AG09319 (cell line): ENCODE measurements around the gene KLHL10.

Experiments
- DNase-seq: peaks from one replicate; pipeline ENCODE4 v3.0.0-alpha.2; 2010; ENCODE audit warnings: low read depth; ENCODE audit errors: extremely low read depth
- TF ChIP-seq, protein P1 (sequence below): IDR thresholded peaks from 2 replicates; pipeline ENCODE4 v1.5.1; 2011; ENCODE audit warnings: low read depth, mild to moderate bottlenecking, inconsistent platforms, low read length, moderate library complexity

KLHL10 gene

GRCh38 chr17:41860254-41860931 is 22.8 kb downstream of the KLHL10 start:
- TF ChIP-seq, protein P1, sequence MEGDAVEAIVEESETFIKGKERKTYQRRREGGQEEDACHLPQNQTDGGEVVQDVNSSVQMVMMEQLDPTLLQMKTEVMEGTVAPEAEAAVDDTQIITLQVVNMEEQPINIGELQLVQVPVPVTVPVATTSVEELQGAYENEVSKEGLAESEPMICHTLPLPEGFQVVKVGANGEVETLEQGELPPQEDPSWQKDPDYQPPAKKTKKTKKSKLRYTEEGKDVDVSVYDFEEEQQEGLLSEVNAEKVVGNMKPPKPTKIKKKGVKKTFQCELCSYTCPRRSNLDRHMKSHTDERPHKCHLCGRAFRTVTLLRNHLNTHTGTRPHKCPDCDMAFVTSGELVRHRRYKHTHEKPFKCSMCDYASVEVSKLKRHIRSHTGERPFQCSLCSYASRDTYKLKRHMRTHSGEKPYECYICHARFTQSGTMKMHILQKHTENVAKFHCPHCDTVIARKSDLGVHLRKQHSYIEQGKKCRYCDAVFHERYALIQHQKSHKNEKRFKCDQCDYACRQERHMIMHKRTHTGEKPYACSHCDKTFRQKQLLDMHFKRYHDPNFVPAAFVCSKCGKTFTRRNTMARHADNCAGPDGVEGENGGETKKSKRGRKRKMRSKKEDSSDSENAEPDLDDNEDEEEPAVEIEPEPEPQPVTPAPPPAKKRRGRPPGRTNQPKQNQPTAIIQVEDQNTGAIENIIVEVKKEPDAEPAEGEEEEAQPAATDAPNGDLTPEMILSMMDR: no peak
- no peak for DNase-seq

- DNase-seq: no peak
These were observed 25.6 kb downstream of the KLHL10 start for GRCh38 chr17:41863074-41863848.

GRCh38 chr17:41864498-41864835 is 26.8 kb downstream of the KLHL10 start:
- no peak for DNase-seq
- TF ChIP-seq, protein P1: no peak

More at GRCh38 chr17:41863074-41863848, 25.6 kb downstream of the KLHL10 start:
- TF ChIP-seq, protein P1: no peak

GRCh38 chr17:41864836-41865595 is 27.4 kb downstream of the KLHL10 start, which contains the start of gene KLHL11:
KLHL11 (minus strand) TSS chr17:41865423; CDS start chr17:41865370, 53 bp downstream.
- DNase-seq: peak; percentile 52
- TF ChIP-seq, protein P1: no peak

DNA sequence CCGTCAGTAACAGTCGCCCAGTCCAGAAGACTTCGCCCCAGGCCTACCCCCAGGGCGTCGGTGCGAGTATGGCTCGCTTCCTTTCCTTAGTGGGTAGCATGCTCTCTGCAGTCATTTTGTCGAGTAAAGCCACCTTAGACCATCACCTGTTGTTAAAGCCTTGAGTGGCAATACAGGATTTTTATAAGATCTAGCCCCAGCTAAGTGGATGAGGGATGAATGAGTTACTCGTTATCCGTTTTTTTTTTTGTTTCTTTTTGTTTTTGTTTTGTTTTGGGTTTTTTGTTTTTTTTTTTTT is 27.9 kb downstream of the KLHL10 start:
- DNase-seq: no peak

DNA sequence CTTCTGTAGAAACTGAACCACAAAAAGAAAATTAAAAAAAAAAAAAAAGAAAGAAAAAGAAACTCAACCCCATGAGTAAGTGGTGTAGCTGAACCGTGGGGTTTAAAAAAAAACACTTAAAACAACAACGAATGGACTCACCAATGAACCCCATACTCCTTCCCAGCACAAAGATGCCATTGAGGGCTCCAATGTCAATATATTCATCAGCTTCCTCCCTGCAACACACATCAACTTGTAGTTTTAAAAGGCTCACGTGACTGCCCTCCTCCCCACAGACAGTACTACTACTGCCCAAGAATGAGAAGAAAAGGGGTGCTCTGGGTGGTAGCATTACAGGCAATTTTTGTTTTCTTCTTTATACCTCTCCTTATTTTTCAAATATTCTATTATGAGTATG is 30.9 kb downstream of the KLHL10 start:
- DNase-seq: no peak
- TF ChIP-seq, protein P1: no peak

More for the DNA sequence above, 27.9 kb downstream of the KLHL10 start:
- TF ChIP-seq, protein P1: no peak; the same call in 1 of the 2 replicates

DNA sequence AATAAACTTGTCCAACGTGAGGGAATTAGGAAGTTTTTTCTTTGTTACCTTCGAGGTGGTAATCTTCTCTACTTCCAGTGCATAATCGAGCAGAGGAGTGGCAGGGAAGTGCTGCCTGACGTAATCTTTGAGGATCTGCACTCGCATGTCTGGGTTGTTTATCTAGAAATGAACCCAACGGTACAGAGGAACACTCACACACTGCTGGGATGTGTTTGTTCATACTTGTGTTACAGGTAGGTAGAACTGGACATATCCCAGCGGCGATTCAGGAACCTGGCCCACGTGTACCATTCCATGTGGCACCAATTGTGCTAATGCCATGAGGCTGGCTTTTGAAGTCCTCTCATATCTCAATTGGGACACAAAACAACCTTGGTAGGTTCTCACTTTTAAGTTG is 31.8 kb downstream of the KLHL10 start:
- TF ChIP-seq, protein P1: no peak
- DNase-seq: no peak
